GM12872 (cell line): ENCODE results near the gene PNLDC1.

Source experiments
- TF ChIP-seq, protein P1 (sequence below): IDR thresholded peaks from 3 replicates; pipeline ENCODE4 v1.5.1; 2011; ENCODE audit warnings: low read depth, mild to moderate bottlenecking, low read length, moderate library complexity; ENCODE audit not compliant: insufficient read depth

The PNLDC1 gene

DNA sequence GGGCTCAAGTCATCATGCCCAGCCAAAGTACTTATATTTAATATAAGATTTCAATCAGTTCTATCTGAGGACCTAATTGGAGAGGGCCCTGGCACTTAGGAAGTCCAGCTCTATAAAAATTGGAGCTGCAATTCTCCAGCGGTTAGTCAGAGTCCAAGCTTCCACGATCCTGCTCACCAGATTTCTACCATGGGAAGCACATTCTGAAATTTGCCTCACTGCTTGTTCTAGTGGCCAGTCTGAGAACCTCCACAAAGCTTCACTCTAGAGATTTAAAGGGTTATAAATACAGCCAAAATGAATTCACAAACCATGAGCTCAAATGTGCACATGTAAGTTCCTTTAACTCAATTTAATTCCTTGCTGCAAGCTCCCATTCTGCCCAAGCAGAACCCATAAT, 33.5 kb downstream of the PNLDC1 start:
- TF ChIP-seq, protein P1, sequence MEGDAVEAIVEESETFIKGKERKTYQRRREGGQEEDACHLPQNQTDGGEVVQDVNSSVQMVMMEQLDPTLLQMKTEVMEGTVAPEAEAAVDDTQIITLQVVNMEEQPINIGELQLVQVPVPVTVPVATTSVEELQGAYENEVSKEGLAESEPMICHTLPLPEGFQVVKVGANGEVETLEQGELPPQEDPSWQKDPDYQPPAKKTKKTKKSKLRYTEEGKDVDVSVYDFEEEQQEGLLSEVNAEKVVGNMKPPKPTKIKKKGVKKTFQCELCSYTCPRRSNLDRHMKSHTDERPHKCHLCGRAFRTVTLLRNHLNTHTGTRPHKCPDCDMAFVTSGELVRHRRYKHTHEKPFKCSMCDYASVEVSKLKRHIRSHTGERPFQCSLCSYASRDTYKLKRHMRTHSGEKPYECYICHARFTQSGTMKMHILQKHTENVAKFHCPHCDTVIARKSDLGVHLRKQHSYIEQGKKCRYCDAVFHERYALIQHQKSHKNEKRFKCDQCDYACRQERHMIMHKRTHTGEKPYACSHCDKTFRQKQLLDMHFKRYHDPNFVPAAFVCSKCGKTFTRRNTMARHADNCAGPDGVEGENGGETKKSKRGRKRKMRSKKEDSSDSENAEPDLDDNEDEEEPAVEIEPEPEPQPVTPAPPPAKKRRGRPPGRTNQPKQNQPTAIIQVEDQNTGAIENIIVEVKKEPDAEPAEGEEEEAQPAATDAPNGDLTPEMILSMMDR = no peak

DNA sequence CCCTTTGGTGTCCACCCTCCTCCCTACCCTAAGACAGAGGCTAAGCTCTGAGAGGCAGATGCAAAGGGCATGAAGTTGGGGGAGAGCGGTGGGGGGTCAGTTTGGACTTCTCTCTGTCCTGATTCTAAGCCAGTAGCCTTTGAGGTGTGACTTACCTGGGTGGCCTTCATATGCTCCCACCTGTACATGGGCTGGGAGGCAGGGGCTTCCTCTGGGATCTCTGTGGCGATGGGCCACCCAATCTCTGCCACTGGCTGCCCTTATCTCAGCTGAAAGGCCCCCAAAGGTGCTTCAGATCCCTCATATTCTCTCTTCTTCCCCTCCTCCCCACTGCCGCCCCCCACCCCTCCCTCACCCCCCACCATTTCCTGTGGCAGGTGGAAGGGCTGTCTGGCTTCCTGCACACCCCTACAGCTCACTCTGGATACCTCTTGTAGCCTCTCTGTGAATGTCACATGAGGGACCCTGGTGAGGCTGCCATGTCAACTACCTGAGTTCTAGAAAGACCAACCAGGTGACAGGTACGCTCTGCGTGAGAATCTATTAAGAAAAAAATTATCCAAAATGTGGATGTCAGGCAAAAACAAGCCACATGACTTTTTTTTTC, 34.0 kb downstream of the PNLDC1 start:
- TF ChIP-seq, protein P1 = no peak

DNA sequence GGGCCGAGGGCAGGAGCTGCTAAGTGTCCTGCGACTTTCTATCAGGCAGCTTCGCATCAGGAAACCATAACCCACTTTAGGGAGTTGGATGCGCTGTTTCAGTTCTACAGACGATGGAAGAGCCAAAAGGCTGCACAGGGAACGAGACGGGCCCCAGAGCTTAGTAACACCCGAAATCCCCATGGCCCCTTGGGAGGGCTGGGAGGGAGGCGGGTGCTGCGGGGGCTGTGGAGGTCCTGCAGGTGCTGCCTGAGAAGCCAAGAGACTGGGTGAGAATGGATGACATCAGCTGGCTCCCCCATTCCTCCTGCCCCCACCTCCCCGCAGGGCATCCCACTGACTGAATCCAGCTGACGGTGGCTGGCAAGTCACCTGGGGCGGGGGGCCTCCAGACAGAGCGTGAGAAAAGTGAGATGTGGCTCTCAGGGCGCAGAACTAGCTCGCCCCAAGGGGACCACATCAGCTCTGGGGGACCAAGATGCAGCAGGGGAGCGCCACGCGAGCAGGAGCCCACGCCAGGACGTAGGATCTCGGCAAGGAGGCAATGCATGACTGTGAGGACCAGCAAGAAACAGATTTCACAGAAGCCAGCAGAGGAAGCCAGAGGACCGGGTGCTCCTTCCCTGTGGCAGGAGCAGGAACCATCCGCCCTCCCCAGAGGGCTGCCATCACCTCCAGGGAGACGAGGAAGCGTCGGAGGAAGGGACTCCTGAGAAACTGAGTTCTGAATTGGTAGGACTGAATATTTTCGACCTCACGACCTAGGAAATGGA, 36.8 kb downstream of the PNLDC1 start:
- TF ChIP-seq, protein P1 = no peak

DNA sequence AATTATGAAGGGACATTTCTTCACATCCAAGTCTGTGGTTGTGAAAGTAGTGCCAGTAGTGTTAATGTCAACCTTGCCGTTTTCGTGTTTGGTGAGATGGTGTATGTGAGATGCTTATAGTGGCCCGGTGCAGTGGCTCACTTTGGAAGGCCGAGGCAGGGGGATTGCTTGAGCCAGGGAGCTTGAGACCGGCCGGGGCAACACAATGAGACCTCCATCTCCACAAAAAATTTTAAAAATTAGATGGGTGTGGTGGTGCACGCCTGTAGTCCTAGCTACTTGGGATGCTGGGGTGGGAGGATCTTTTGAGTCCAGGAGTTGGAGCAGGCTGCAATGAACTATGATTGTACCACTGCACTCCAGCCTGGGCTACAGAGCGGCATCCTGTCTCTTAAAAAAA, 37.4 kb downstream of the PNLDC1 start:
- TF ChIP-seq, protein P1 = no peak

DNA sequence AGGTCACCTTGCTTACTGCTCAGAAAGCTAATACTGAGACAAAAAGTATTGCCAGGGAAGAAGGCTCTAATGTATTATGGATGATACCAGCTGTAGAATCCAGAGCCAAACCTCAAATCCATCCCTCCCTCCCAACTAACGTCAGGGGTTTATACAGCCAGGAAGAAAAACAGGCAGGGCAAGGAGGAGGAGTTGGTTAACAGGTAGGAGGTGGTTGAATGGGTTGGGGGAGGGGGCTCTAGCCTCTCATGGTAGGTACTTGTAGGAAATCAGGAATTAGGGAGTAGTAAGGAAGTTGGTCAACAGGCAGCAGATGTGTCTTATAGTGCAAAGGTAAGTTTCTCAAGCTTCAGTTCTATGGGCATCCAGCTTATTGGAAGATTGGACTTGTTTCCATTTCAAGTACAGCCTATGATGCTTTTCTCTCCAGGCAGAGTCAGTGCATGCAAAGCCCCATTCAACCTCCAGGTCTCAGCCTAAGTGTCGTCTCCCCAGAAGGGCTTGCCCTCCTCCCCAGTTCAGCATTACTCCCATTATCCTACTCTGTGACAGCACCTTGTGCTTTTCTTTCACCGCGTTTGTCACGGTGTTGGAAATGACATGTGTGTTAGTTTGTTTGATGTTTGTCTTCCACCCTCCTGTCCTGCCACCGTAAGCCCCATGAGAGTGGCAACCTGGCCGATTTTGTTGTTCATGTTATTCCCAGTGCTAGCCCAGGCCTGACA, 38.1 kb downstream of the PNLDC1 start:
- TF ChIP-seq, protein P1 = no peak

DNA sequence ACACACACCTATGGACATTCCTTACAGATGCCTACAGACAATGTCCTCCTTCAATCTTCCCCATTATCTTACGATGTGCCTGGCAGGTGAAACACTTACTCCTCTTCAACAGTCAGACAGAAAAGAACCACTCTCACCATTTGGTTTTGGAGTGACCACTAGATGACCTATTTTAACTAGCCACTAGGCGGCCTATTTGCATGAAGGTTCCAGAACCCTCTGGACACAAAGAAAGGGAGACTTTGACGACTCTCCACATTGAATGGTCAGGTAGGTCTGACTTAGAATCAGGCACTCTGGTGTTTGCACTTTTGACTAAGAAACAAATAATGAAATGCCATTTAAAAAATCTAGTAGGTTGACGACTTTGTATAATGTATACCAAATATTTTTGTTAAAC, 42.0 kb downstream of the PNLDC1 start:
- TF ChIP-seq, protein P1 = peak; percentile 23; the same call in 1 of the 3 replicates

DNA sequence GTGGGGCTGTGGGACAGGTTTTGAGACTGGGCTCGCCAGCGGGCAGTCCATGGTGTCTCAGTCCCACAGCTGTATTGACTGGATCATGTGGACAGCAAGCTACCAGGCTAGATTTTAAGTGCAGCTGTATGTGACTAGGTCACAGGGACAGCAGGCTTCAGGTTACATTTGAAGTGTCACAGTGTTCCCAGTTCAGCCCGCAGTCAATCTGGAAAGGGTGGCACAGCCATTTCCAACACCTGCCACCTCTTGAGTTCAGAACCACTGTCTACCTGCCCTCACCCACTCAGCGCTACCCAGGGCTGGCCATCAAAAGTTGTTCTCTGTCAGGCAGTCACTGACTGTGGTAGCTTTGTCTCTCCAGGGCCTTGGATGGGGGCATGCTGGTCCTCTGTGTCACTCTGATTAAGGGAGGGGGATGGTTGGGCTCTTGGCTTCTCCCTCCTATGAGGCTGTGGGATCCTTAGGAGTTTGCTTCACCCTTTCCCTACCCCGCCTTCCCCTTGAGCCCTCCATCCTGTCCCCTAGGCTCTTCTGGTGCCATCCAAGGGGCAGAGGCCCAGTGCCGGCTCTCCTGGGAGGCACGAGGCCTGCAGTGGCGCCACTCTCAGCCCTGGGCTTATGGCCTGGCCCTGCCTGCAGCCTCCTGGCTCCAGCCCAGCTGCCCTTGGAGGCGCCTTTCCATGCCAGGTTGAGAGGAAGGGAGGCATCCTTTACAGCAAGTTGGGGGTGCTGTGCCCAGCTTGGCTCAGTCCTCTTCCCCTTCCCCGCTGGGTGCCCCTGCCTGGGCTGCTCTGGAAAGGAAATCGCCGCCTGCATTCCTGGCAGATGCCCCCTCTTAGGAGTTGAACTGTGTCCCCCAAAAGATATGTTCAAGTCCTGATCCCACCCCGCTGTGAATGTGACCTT, 44.9 kb downstream of the PNLDC1 start:
- TF ChIP-seq, protein P1 = no peak
